Breast epithelium (tissue), 4 donors: ENCODE results near the gene FXYD2. TPM values are rescaled to one million over a fixed set of nuclear protein-coding genes. Genes with fewer than 3 reads are reported as not detected.

Source experiments
- DNase-seq, 2 donors: peaks; one replicate each; pipeline ENCODE4 v3.0.0-alpha.2; 2019; ENCODE audit warnings: low spot score in 2 of 2
- H3K27ac ChIP-seq, 2 donors: fragments of 200-600 bp; sonication (generic) in 1 of 2; one replicate each; pipeline ENCODE4 v1.5.1; 2016 to 2019; ENCODE audit warnings: mild to moderate bottlenecking in 1 of 2
- H3K27me3 ChIP-seq, 2 donors: fragments of 200-600 bp; sonication (generic) in 1 of 2; one replicate each; pipeline versions ENCODE4 v1.5.1 to v1.6.0; 2017 to 2019; ENCODE audit warnings: control low read depth in 1 of 2, mild to moderate bottlenecking in 1 of 2
- H3K36me3 ChIP-seq: fragments of 200-600 bp; one replicate; pipeline ENCODE4 v1.5.1; 2019
- H3K4me1 ChIP-seq, 2 donors: fragments of 200-600 bp; sonication (generic); one replicate each; pipeline ENCODE4 v1.5.1; 2016 to 2019; ENCODE audit warnings: control low read depth in 1 of 2
- H3K4me3 ChIP-seq, 3 donors: fragments of 200-600 bp; sonication (generic); 1 replicate in 2 of 3; 2 replicates in 1 of 3; pipeline ENCODE4 v1.5.1; 2016 to 2019; ENCODE audit warnings: mild to moderate bottlenecking in 3 of 3, moderate library complexity in 2 of 3
- H3K9me3 ChIP-seq, 2 donors: fragments of 200-600 bp; sonication (generic) in 1 of 2; one replicate each; pipeline ENCODE4 v1.5.1; 2016 to 2019; ENCODE audit warnings: control low read depth in 1 of 2
- CTCF ChIP-seq, 3 donors: fragments of 450-650 bp; IDR thresholded peaks; one replicate each; pipeline ENCODE4 v1.5.1; 2016 to 2017; ENCODE audit warnings: antibody characterized with exemption in 3 of 3, mild to moderate bottlenecking in 3 of 3, moderate library complexity in 3 of 3
- POLR2A ChIP-seq: fragments of 450-650 bp; IDR thresholded peaks from one replicate; pipeline ENCODE4 v1.6.1; 2016; ENCODE audit warnings: antibody characterized with exemption, mild to moderate bottlenecking, moderate library complexity
- POLR2AphosphoS5 ChIP-seq, 3 donors: sonication (generic); formaldehyde crosslinking; IDR thresholded peaks; one replicate each; pipeline ENCODE4 v1.6.1; 2017; ENCODE audit warnings: antibody characterized with exemption in 3 of 3
- intact Hi-C: fragments of 100-400 bp; cut with DNase I; formaldehyde crosslinking; loops from one replicate; pipeline ENCODE4 v1.15.1; 2023; ENCODE audit warnings: low total_unique reads
- total RNA-seq, 3 donors: library from RNA; depleted of rRNA; stranded (reverse); fragments of >200 nt; gene quantifications; one replicate each; pipeline ENCODE4 v1.1.0, GENCODE V29; 2016

The FXYD2 gene
- total RNA-seq, 3 donors from 2014 or later, result 0.66 to 2.0 (median 1.3) TPM

- TF ChIP-seq CTCF (IDR thresholded peaks at IDR 0.05) (no peak), POLR2A (no peak), POLR2AphosphoS5 (IDR thresholded peaks at IDR 0.05) (no peak)
- H3K4me3 ChIP-seq, result no peak overlapping the region
- no peaks in the 10 kb centered on the region for H3K4me1 ChIP-seq
- intact Hi-C loops, result no loop called here
- no peaks in the 10 kb centered on the region for H3K9me3 ChIP-seq
- no peak for DNase-seq
- H3K27ac ChIP-seq, result no peak overlapping the region
- no peaks in the 10 kb centered on the region for H3K27me3 ChIP-seq
- no peaks in the 10 kb centered on the region for H3K36me3 ChIP-seq
Measured at GRCh38 chr11:117825538-117826189, 1.1 kb upstream of the FXYD2 start.

GRCh38 chr11:117823946-117824420 lies 561 bp downstream of the FXYD2 start:
- no peak for DNase-seq
- no peaks in the 10 kb centered on the region for H3K4me1 ChIP-seq
- intact Hi-C loops, result no loop called here
- no peaks in the 10 kb centered on the region for H3K36me3 ChIP-seq
- no peaks in the 10 kb centered on the region for H3K9me3 ChIP-seq
- H3K4me3 ChIP-seq, result no peak overlapping the region
- H3K27me3 ChIP-seq, result no peaks in the 10 kb centered on the region
- peak overlapping the region in 1 of 2 donors; percentile 80 for H3K27ac ChIP-seq
- no peak for TF ChIP-seq POLR2AphosphoS5 (IDR thresholded peaks at IDR 0.05)
- TF ChIP-seq POLR2A, result no peak
- no peak for TF ChIP-seq CTCF (IDR thresholded peaks at IDR 0.05)

GRCh38 chr11:117823294-117823945 lies 1.1 kb downstream of the FXYD2 start:
- no peak overlapping the region for H3K4me3 ChIP-seq
- no peak for DNase-seq
- TF ChIP-seq POLR2A, result no peak
- no peak for TF ChIP-seq CTCF (IDR thresholded peaks at IDR 0.05)
- TF ChIP-seq POLR2AphosphoS5 (IDR thresholded peaks at IDR 0.05), result no peak
- intact Hi-C loops, result no loop called here
- H3K27me3 ChIP-seq, result no peaks in the 10 kb centered on the region
- no peaks in the 10 kb centered on the region for H3K9me3 ChIP-seq
- H3K27ac ChIP-seq, result peak overlapping the region in 1 of 2 donors; percentile 80
- no peaks in the 10 kb centered on the region for H3K4me1 ChIP-seq
- no peaks in the 10 kb centered on the region for H3K36me3 ChIP-seq

GRCh38 chr11:117822074-117823033 lies 2.2 kb downstream of the FXYD2 start:
- H3K27me3 ChIP-seq, result no peaks in the 10 kb centered on the region
- no peaks in the 10 kb centered on the region for H3K36me3 ChIP-seq
- DNase-seq, result no peak
- H3K9me3 ChIP-seq, result no peaks in the 10 kb centered on the region
- no peak for TF ChIP-seq POLR2A
- TF ChIP-seq CTCF (IDR thresholded peaks at IDR 0.05), result peak in 2 of 3 donors; percentile 15 to 21
- intact Hi-C loops, result no loop called here
- no peak overlapping the region for H3K27ac ChIP-seq
- H3K4me1 ChIP-seq, result no peaks in the 10 kb centered on the region
- no peak overlapping the region for H3K4me3 ChIP-seq
